ENCODE data around the gene SRD5A1.

DNA sequence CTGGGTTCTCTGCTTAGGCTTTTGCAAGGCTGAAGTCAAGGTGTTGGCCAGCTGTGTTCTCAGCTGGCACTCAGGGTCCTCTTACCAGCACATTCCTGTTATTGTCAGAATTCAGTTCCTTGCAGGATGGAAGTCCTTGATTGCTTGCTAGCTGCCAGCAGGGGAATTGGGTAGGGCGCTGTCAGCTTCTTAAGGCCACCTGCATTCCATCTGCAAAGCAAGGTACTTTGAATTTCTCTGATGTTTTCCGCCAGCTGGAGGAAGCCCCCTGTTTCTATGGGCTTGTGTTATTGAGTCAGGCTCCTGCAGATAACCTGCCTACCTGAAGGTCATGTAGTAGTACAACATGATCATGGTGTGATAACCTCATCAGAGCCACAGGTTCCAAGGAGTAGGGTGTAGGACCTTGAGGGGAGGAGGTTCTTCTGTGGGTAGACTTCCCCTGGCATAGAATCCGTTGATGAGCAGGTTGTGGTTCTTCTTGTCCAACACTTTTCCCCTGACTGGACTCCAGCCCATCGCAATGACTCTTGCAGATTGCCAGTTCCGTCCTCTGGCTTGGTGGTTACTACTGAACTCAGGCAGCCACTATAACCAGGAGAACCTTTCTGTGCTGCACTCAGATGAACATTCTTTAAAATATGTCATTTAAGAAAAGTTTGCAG is 86.8 kb downstream of the SRD5A1 start:
- TF ChIP-seq, protein P1, sequence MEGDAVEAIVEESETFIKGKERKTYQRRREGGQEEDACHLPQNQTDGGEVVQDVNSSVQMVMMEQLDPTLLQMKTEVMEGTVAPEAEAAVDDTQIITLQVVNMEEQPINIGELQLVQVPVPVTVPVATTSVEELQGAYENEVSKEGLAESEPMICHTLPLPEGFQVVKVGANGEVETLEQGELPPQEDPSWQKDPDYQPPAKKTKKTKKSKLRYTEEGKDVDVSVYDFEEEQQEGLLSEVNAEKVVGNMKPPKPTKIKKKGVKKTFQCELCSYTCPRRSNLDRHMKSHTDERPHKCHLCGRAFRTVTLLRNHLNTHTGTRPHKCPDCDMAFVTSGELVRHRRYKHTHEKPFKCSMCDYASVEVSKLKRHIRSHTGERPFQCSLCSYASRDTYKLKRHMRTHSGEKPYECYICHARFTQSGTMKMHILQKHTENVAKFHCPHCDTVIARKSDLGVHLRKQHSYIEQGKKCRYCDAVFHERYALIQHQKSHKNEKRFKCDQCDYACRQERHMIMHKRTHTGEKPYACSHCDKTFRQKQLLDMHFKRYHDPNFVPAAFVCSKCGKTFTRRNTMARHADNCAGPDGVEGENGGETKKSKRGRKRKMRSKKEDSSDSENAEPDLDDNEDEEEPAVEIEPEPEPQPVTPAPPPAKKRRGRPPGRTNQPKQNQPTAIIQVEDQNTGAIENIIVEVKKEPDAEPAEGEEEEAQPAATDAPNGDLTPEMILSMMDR (conservative IDR thresholded peaks at IDR 0.05; ENCODE audit: low read depth in 2 of 2): no peak
- TF ChIP-seq, protein P2, sequence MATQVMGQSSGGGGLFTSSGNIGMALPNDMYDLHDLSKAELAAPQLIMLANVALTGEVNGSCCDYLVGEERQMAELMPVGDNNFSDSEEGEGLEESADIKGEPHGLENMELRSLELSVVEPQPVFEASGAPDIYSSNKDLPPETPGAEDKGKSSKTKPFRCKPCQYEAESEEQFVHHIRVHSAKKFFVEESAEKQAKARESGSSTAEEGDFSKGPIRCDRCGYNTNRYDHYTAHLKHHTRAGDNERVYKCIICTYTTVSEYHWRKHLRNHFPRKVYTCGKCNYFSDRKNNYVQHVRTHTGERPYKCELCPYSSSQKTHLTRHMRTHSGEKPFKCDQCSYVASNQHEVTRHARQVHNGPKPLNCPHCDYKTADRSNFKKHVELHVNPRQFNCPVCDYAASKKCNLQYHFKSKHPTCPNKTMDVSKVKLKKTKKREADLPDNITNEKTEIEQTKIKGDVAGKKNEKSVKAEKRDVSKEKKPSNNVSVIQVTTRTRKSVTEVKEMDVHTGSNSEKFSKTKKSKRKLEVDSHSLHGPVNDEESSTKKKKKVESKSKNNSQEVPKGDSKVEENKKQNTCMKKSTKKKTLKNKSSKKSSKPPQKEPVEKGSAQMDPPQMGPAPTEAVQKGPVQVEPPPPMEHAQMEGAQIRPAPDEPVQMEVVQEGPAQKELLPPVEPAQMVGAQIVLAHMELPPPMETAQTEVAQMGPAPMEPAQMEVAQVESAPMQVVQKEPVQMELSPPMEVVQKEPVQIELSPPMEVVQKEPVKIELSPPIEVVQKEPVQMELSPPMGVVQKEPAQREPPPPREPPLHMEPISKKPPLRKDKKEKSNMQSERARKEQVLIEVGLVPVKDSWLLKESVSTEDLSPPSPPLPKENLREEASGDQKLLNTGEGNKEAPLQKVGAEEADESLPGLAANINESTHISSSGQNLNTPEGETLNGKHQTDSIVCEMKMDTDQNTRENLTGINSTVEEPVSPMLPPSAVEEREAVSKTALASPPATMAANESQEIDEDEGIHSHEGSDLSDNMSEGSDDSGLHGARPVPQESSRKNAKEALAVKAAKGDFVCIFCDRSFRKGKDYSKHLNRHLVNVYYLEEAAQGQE (IDR thresholded peaks at IDR 0.05; ENCODE audit: unreplicated experiment): no peak
- TF ChIP-seq POLR2AphosphoS5 (IDR thresholded peaks at IDR 0.05; ENCODE audit: low read depth): no peak
- no peak for TF ChIP-seq EZH2 (IDR thresholded peaks at IDR 0.05; ENCODE audit: low read depth, unreplicated experiment)
- no peak for TF ChIP-seq JUNB (IDR thresholded peaks at IDR 0.05; ENCODE audit: unreplicated experiment)
- TF ChIP-seq NANOG (IDR thresholded peaks at IDR 0.05; ENCODE audit: borderline replicate concordance): no peak
- TF ChIP-seq, protein P3, sequence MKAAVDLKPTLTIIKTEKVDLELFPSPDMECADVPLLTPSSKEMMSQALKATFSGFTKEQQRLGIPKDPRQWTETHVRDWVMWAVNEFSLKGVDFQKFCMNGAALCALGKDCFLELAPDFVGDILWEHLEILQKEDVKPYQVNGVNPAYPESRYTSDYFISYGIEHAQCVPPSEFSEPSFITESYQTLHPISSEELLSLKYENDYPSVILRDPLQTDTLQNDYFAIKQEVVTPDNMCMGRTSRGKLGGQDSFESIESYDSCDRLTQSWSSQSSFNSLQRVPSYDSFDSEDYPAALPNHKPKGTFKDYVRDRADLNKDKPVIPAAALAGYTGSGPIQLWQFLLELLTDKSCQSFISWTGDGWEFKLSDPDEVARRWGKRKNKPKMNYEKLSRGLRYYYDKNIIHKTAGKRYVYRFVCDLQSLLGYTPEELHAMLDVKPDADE (IDR thresholded peaks at IDR 0.05): no peak
- no peak for TF ChIP-seq EZH2phosphoT487 (IDR thresholded peaks at IDR 0.05; ENCODE audit: unreplicated experiment)
- no peak for TF ChIP-seq CREB1 (CRISPR knock-in tag; IDR thresholded peaks at IDR 0.05; ENCODE audit: low read depth)
